ENCODE measurements around the gene WDR74. TPM values are rescaled to one million over a fixed set of nuclear protein-coding genes. Genes with fewer than 3 reads are reported as not detected.
A peak's percentile ranks its signal among the peaks of the same experiment; 100 is the strongest.

WDR74 gene
- total and polyA plus RNA-seq, 2 of the 13 experiments (the other 11 are each of a cell fraction or from before 2014, with no cell fraction given), result 77.0 to 83.3 TPM

DNA sequence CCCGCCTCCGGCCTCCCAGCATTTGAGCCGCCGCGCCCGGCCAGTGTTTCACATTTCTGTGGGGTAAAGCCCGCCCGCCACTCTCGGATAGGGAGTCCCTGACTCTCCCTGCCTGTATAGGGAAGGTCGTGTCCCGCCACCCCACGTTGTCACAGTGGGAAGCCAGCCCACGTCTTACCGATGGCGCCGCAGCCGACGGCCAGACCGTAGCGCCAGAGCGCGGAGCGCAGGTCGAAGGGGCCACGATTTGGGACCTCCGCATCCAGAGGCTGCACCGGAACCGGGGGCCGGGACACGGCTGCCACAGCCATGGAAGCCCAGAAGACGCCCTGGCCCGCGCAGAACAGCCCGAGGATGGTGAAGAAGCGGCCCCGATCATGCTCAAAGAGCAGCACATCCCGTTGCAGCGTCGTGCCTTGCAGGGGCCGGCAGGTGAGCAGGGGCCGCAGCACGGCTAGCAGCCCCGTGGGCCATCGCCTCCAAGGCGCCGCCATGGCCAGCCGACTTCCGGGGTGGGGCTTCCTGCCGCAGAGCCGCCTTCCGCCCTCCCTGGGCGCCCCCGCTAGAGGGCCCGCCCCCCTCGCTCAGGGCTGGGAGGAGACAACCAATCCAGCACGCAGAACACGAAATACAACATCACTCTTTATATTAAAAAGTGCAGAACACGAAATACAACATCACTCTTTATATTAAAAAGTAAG, 47.7 kb downstream of the WDR74 start, which contains the start of gene TMEM223 (continued):
- TF ChIP-seq, protein P1, sequence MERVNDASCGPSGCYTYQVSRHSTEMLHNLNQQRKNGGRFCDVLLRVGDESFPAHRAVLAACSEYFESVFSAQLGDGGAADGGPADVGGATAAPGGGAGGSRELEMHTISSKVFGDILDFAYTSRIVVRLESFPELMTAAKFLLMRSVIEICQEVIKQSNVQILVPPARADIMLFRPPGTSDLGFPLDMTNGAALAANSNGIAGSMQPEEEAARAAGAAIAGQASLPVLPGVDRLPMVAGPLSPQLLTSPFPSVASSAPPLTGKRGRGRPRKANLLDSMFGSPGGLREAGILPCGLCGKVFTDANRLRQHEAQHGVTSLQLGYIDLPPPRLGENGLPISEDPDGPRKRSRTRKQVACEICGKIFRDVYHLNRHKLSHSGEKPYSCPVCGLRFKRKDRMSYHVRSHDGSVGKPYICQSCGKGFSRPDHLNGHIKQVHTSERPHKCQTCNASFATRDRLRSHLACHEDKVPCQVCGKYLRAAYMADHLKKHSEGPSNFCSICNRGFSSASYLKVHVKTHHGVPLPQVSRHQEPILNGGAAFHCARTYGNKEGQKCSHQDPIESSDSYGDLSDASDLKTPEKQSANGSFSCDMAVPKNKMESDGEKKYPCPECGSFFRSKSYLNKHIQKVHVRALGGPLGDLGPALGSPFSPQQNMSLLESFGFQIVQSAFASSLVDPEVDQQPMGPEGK (CRISPR knock-in tag; IDR thresholded peaks at IDR 0.05), result peak; percentile 96
- TF ChIP-seq ERF (CRISPR knock-in tag; IDR thresholded peaks at IDR 0.05) (peak; percentile 48; the same call in 1 of the 2 replicates), SMAD1 (CRISPR knock-in tag; IDR thresholded peaks at IDR 0.05; ENCODE audit: borderline replicate concordance, low read depth) (no peak), ARNT2 (CRISPR knock-in tag; IDR thresholded peaks at IDR 0.05; ENCODE audit: low read depth) (peak; percentile 75), CTCF (CRISPR knock-in tag; IDR thresholded peaks at IDR 0.05) (peak; percentile 39; the same call in 1 of the 2 replicates), ZNF788 (CRISPR knock-in tag; IDR thresholded peaks at IDR 0.05; ENCODE audit: borderline replicate concordance) (peak; percentile 86; the same call in 1 of the 2 replicates), ZMAT3 (CRISPR knock-in tag; conservative IDR thresholded peaks at IDR 0.05) (peak; percentile 61), SSRP1 (CRISPR knock-in tag; IDR thresholded peaks at IDR 0.05) (no peak; the same call in 1 of the 2 replicates), TRIM22 (IDR thresholded peaks at IDR 0.05) (no peak), GPBP1L1 (CRISPR knock-in tag; IDR thresholded peaks at IDR 0.05) (no peak), CAMTA2 (CRISPR knock-in tag; IDR thresholded peaks at IDR 0.05; ENCODE audit: borderline replicate concordance) (no peak), ZFP90 (CRISPR knock-in tag; IDR thresholded peaks at IDR 0.05; ENCODE audit: borderline replicate concordance) (no peak), SP4 (CRISPR knock-in tag; IDR thresholded peaks at IDR 0.05) (peak; percentile 73), CBFB (CRISPR knock-in tag; IDR thresholded peaks at IDR 0.05) (peak; percentile 78), SIN3A (IDR thresholded peaks at IDR 0.05; ENCODE audit: borderline replicate concordance, low read depth, low read length) (peak; percentile 59; the same call in 1 of the 2 replicates), ZBTB26 (CRISPR knock-in tag; IDR thresholded peaks at IDR 0.05; ENCODE audit: borderline replicate concordance) (peak; percentile 26; the same call in 1 of the 2 replicates)
- TF ChIP-seq, protein P2, sequence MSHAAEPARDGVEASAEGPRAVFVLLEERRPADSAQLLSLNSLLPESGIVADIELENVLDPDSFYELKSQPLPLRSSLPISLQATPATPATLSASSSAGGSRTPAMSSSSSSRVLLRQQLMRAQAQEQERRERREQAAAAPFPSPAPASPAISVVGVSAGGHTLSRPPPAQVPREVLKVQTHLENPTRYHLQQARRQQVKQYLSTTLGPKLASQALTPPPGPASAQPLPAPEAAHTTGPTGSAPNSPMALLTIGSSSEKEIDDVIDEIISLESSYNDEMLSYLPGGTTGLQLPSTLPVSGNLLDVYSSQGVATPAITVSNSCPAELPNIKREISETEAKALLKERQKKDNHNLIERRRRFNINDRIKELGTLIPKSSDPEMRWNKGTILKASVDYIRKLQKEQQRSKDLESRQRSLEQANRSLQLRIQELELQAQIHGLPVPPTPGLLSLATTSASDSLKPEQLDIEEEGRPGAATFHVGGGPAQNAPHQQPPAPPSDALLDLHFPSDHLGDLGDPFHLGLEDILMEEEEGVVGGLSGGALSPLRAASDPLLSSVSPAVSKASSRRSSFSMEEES (CRISPR knock-in tag; IDR thresholded peaks at IDR 0.05), result peak; percentile 54
- TF ChIP-seq, protein P3, sequence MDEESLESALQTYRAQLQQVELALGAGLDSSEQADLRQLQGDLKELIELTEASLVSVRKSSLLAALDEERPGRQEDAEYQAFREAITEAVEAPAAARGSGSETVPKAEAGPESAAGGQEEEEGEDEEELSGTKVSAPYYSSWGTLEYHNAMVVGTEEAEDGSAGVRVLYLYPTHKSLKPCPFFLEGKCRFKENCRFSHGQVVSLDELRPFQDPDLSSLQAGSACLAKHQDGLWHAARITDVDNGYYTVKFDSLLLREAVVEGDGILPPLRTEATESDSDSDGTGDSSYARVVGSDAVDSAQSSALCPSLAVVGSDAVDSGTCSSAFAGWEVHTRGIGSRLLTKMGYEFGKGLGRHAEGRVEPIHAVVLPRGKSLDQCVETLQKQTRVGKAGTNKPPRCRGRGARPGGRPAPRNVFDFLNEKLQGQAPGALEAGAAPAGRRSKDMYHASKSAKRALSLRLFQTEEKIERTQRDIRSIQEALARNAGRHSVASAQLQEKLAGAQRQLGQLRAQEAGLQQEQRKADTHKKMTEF (CRISPR knock-in tag; IDR thresholded peaks at IDR 0.05), result peak; percentile 89

Data from HepG2 (cell line).